ENCODE data around the gene CACNB2. TPM values are rescaled to one million over a fixed set of nuclear protein-coding genes. Genes with fewer than 3 reads are reported as not detected.

CACNB2 gene
- total RNA-seq, 1 experiment from 2014 or later: not detected

GRCh38 chr10:18429335-18429734 lies 289.1 kb downstream of the CACNB2 start:
- no peaks in the 10 kb centered on the region for H3K9me3 ChIP-seq (ENCODE audit: control insufficient read depth, insufficient read depth, low read depth, low read length)
- DNase-seq (ENCODE audit: low read depth, low spot score): no peak
- in situ Hi-C loops (cut with HindIII; ENCODE audit: low pct_unique_long_range_greater_than_20kb, low sequenced_read_pairs) (no loop called here), intact Hi-C loops (cut with micrococcal nuclease; ENCODE audit: unreplicated experiment) (no loop called here)
- no peaks in the 10 kb centered on the region for H3K4me1 ChIP-seq (ENCODE audit: control insufficient read depth, insufficient read depth, low read length)
- H3K36me3 ChIP-seq (ENCODE audit: control insufficient read depth, insufficient read depth, low read length): no peaks in the 10 kb centered on the region
- H3K27ac ChIP-seq (ENCODE audit: low read length): no peak overlapping the region
- no peak for TF ChIP-seq REST (IDR thresholded peaks at IDR 0.05; ENCODE audit: insufficient read depth in 1 of 2, low read depth in 2 of 2, low read length in 1 of 2)
- no peak overlapping the region for H3K4me3 ChIP-seq (ENCODE audit: low read depth in 2 of 2, low read length in 2 of 2)
- no peaks in the 10 kb centered on the region for H3K27me3 ChIP-seq (ENCODE audit: control insufficient read depth, insufficient read depth, low read length)
- no TSS peak for BruUV-seq (replicated peaks)
- CTCF ChIA-PET: no interaction called here
- ATAC-seq: no peak
- POLR2A ChIA-PET: no interaction called here

- no peaks in the 10 kb centered on the region for H3K9me3 ChIP-seq (ENCODE audit: control insufficient read depth, insufficient read depth, low read depth, low read length)
- in situ Hi-C loops (cut with HindIII; ENCODE audit: low pct_unique_long_range_greater_than_20kb, low sequenced_read_pairs) (no loop called here), intact Hi-C loops (cut with micrococcal nuclease; ENCODE audit: unreplicated experiment) (no loop called here)
- ChIA-PET POLR2A (no interaction called here), CTCF (no interaction called here)
- TF ChIP-seq CTCF (IDR thresholded peaks at IDR 0.05) (no peak), SIN3A (IDR thresholded peaks at IDR 0.05; ENCODE audit: borderline replicate concordance, insufficient read depth, low read depth, low read length) (no peak), POLR2AphosphoS5 (IDR thresholded peaks at IDR 0.05; ENCODE audit: low read depth, low read length) (no peak), TCF7L2 (IDR thresholded peaks at IDR 0.05; ENCODE audit: low read depth, low read length) (no peak), REST (IDR thresholded peaks at IDR 0.05; ENCODE audit: insufficient read depth in 1 of 2, low read depth in 2 of 2, low read length in 1 of 2) (no peak)
- H3K27me3 ChIP-seq (ENCODE audit: control insufficient read depth, insufficient read depth, low read length): no peaks in the 10 kb centered on the region
- ATAC-seq: no peak
- no peak overlapping the region for H3K27ac ChIP-seq (ENCODE audit: low read length)
- H3K4me1 ChIP-seq (ENCODE audit: control insufficient read depth, insufficient read depth, low read length): no peaks in the 10 kb centered on the region
- BruUV-seq (replicated peaks): no TSS peak
- DNase-seq (ENCODE audit: low read depth, low spot score): no peak
- H3K4me3 ChIP-seq (ENCODE audit: low read depth in 2 of 2, low read length in 2 of 2): no peak overlapping the region
- H3K36me3 ChIP-seq (ENCODE audit: control insufficient read depth, insufficient read depth, low read length): no peaks in the 10 kb centered on the region
Measured at GRCh38 chr10:18436902-18437301, 296.7 kb downstream of the CACNB2 start.

Data from Panc1 (cell line).